Measurements from ENCODE around the gene ZNF573. TPM values are rescaled to one million over a fixed set of nuclear protein-coding genes. Genes with fewer than 3 reads are reported as not detected.

The ZNF573 gene
- total RNA-seq (2022; extraction: Qiagen RNA extraction; ENCODE audit: low read depth) = 1.2 to 3.3 TPM (median 2.3 TPM) in 5 replicates

GRCh38 chr19:37779127-37780005, at the start of gene ZNF573:
Gene ZNF573 (minus strand): TSS chr19:37779586. CDS start chr19:37773729, 5,857 bp downstream.

GRCh38 chr19:37719111-37719926, 60.1 kb downstream of the ZNF573 start, which contains the start of gene ZNF607:
Gene ZNF607 (minus strand): TSS chr19:37719761. CDS start chr19:37711618, 8,143 bp downstream.

Other genes with a start within 250 kb of the ZNF573 start
- gene ZNF571, start 184.8 kb downstream of the ZNF573 start, total RNA-seq (2022; extraction: Qiagen RNA extraction; ENCODE audit: low read depth) = 0.76 to 2.0 TPM (median 0.99 TPM) in 5 replicates
- gene ZNF540, start 184.7 kb downstream of the ZNF573 start, total RNA-seq (2022; extraction: Qiagen RNA extraction; ENCODE audit: low read depth) = 0.14 TPM in 2 of 5 replicates, not detected in the others
- gene ZFP30, start 124.1 kb downstream of the ZNF573 start, total RNA-seq (2022; extraction: Qiagen RNA extraction; ENCODE audit: low read depth) = 6.3 to 9.3 TPM (median 8.0 TPM) in 5 replicates
- gene ZNF607, start 59.8 kb downstream of the ZNF573 start, total RNA-seq (2022; extraction: Qiagen RNA extraction; ENCODE audit: low read depth) = 3.9 to 6.6 TPM (median 5.1 TPM) in 5 replicates
- gene WDR87, start 127.0 kb upstream of the ZNF573 start, total RNA-seq (2022; extraction: Qiagen RNA extraction; ENCODE audit: low read depth) = not detected in 5 replicates
- gene SIPA1L3, start 127.6 kb upstream of the ZNF573 start, total RNA-seq (2022; extraction: Qiagen RNA extraction; ENCODE audit: low read depth) = 33.5 to 47.9 TPM (median 42.6 TPM) in 5 replicates